RPMI7951 (cell line): ENCODE measurements around the gene FAF1. TPM values are rescaled to one million over a fixed set of nuclear protein-coding genes. Genes with fewer than 3 reads are reported as not detected.
A peak's percentile ranks its signal among the peaks of the same experiment; 100 is the strongest.
"Not testable (repeated sequence)": the region's sequence is repeated elsewhere in the genome, so short reads cannot be mapped to it uniquely, and the experiment has no call there.

Source experiments
- DNase-seq: peaks from one replicate; pipeline ENCODE4 v3.0.0-alpha.2; 2012; ENCODE audit warnings: low read depth
- total RNA-seq: library from RNA; depleted of rRNA; stranded (reverse); fragments of >200 nt; shearing (Covaris generic); gene quantifications from 2 replicates; pipeline ENCODE4 v1.2.3, GENCODE V29; 2014

The FAF1 gene
- total RNA-seq, 1 experiment from 2014 or later = 102 TPM

GRCh38 chr1:50779801-50780200 lies 180.3 kb downstream of the FAF1 start:
- no peak for DNase-seq

- no peak for DNase-seq
Measured at GRCh38 chr1:50775740-50776139, 184.3 kb downstream of the FAF1 start.

- peak; percentile 50 for DNase-seq
Measured at GRCh38 chr1:50774759-50775351, 185.2 kb downstream of the FAF1 start.

- no peak for DNase-seq
Measured at GRCh38 chr1:50766688-50767087, 193.4 kb downstream of the FAF1 start.

- DNase-seq = not testable (repeated sequence)
Measured at GRCh38 chr1:50756543-50756942, 203.5 kb downstream of the FAF1 start.

GRCh38 chr1:50754764-50755163 lies 205.3 kb downstream of the FAF1 start:
- not testable (repeated sequence) for DNase-seq

- peak; percentile 37 for DNase-seq
Measured at GRCh38 chr1:50750021-50750619, 209.9 kb downstream of the FAF1 start.

- DNase-seq = no peak
Measured at GRCh38 chr1:50747394-50747793, 212.7 kb downstream of the FAF1 start.

- no peak for DNase-seq
Measured at GRCh38 chr1:50742523-50742922, 217.5 kb downstream of the FAF1 start.

- DNase-seq = no peak
Measured at GRCh38 chr1:50739125-50739524, 220.9 kb downstream of the FAF1 start.

- DNase-seq = peak; percentile 15
Measured at GRCh38 chr1:50735443-50735842, 224.6 kb downstream of the FAF1 start.

GRCh38 chr1:50727578-50727977 lies 232.5 kb downstream of the FAF1 start:
- DNase-seq = not testable (repeated sequence)

GRCh38 chr1:50724626-50725286 lies 235.3 kb downstream of the FAF1 start:
- DNase-seq = no peak

GRCh38 chr1:50720457-50721053 lies 239.5 kb downstream of the FAF1 start:
- no peak for DNase-seq

GRCh38 chr1:50719126-50719525 lies 240.9 kb downstream of the FAF1 start:
- no peak for DNase-seq

- no peak for DNase-seq
Measured at GRCh38 chr1:50717327-50717726, 242.7 kb downstream of the FAF1 start.

- DNase-seq = not testable (repeated sequence)
Measured at GRCh38 chr1:50716455-50716854, 243.6 kb downstream of the FAF1 start.

GRCh38 chr1:50710099-50710498 lies 250.0 kb downstream of the FAF1 start:
- DNase-seq = no peak

GRCh38 chr1:50707824-50708223 lies 252.2 kb downstream of the FAF1 start:
- no peak for DNase-seq

GRCh38 chr1:50705699-50706098 lies 254.4 kb downstream of the FAF1 start:
- no peak for DNase-seq

- DNase-seq = no peak
Measured at GRCh38 chr1:50705041-50705440, 255.0 kb downstream of the FAF1 start.

- peak; percentile 42 for DNase-seq
Measured at GRCh38 chr1:50704126-50704525, 255.9 kb downstream of the FAF1 start.

GRCh38 chr1:50703240-50703639 lies 256.8 kb downstream of the FAF1 start:
- no peak for DNase-seq
